ENCODE data around the gene PRX. TPM values are rescaled to one million over a fixed set of nuclear protein-coding genes. Genes with fewer than 3 reads are reported as not detected.
A peak's percentile ranks its signal among the peaks of the same experiment; 100 is the strongest.
"Not testable (repeated sequence)": the region's sequence is repeated elsewhere in the genome, so short reads cannot be mapped to it uniquely, and the experiment has no call there.

Gene PRX
- total and polyA plus RNA-seq, 2 of the 13 experiments (the other 11 are each of a cell fraction or from before 2014, with no cell fraction given) = 0.66 TPM

GRCh38 chr19:40408598-40408925 lies 4.6 kb downstream of the PRX start:
- H4K20me1 ChIP-seq (ENCODE audit: insufficient read depth, low read length); H3K4me2 ChIP-seq (ENCODE audit: low read depth, low read length); DNase-seq (ENCODE audit: low spot score); in situ Hi-C loops (cut with HindIII; ENCODE audit: extremely low pct_ligation_motif_present, low pct_unique_long_range_greater_than_20kb); H3K36me3 ChIP-seq (replicated peaks in 1 of 2; ENCODE audit: control insufficient read depth in 1 of 2, insufficient read depth in 2 of 2, low read length in 2 of 2); H3K79me2 ChIP-seq (ENCODE audit: insufficient read depth, low read length); FAIRE-seq; H3K4me3 ChIP-seq (replicated peaks in 1 of 3; ENCODE audit: insufficient read depth in 1 of 3, low read depth in 2 of 3, low read length in 3 of 3); H3K27ac ChIP-seq (ENCODE audit: extremely low read length, insufficient read depth, low read length); H3K9me3 ChIP-seq (ENCODE audit: low read length); intact Hi-C loops (cut with micrococcal nuclease; ENCODE audit: unreplicated experiment); H2AFZ ChIP-seq (ENCODE audit: low read length); ATAC-seq; H3K9ac ChIP-seq (ENCODE audit: insufficient read depth, low read depth, low read length); CTCF ChIA-PET (ENCODE audit: low intra/inter-chr PET ratio, low total read pairs); BruUV-seq (replicated peaks): not testable (repeated sequence)
- WGBS (ENCODE audit: low lambda C conversion rate) = 37% methylated on average over 5 of the region's 8 CpGs
- TF ChIP-seq ZNF121 (CRISPR knock-in tag; IDR thresholded peaks at IDR 0.05) = peak; percentile 79
- peak; percentile 27; the same call in 1 of the 2 replicates for TF ChIP-seq ZNF768 (CRISPR knock-in tag; IDR thresholded peaks at IDR 0.05)
- peaks cover 2 to 23% of the 10 kb centered on the region in 2 experiments; a peak in 3 of 5 replicates for H3K27me3 ChIP-seq (ENCODE audit: control insufficient read depth in 1 of 2, insufficient read depth in 2 of 2, low read length in 2 of 2)
- H3K4me1 ChIP-seq (ENCODE audit: insufficient read depth, low read length) = peaks cover 37% of the 10 kb centered on the region
- POLR2A ChIA-PET = interaction anchor here (1.4 to 1.7 kb wide), 2 partner anchors 12 to 17 kb away, joined by 3 read pairs; partner anchors contain the start of gene SERTAD1

- 30% methylated on average over 16 of the region's 22 CpGs for WGBS (ENCODE audit: low lambda C conversion rate)
- Histone ChIP-seq H3K27me3 (ENCODE audit: control insufficient read depth in 1 of 2, insufficient read depth in 2 of 2, low read length in 2 of 2) (peaks cover 2 to 22% of the 10 kb centered on the region in 2 experiments; a peak in 3 of 5 replicates), H4K20me1 (ENCODE audit: insufficient read depth, low read length) (no peaks in the 10 kb centered on the region), H3K9ac (ENCODE audit: insufficient read depth, low read depth, low read length) (no peak overlapping the region), H3K4me1 (ENCODE audit: insufficient read depth, low read length) (peaks cover 41% of the 10 kb centered on the region), H3K4me3 (replicated peaks in 1 of 3; ENCODE audit: insufficient read depth in 1 of 3, low read depth in 2 of 3, low read length in 3 of 3) (peak overlapping the region in 1 of 3 experiments; percentile 33; a peak in 1 of 6 replicates), H3K4me2 (ENCODE audit: low read depth, low read length) (peak overlapping the region; percentile 39; the same call in 1 of the 2 replicates), H2AFZ (ENCODE audit: low read length) (no peak overlapping the region), H3K36me3 (replicated peaks in 1 of 2; ENCODE audit: control insufficient read depth in 1 of 2, insufficient read depth in 2 of 2, low read length in 2 of 2) (no peaks in the 10 kb centered on the region), H3K79me2 (ENCODE audit: insufficient read depth, low read length) (no peaks in the 10 kb centered on the region), H3K9me3 (ENCODE audit: low read length) (no peaks in the 10 kb centered on the region), H3K27ac (ENCODE audit: extremely low read length, insufficient read depth, low read length) (no peak overlapping the region)
- POLR2A ChIA-PET = interaction anchor here (1.4 to 1.7 kb wide), 2 partner anchors 13 to 18 kb away, joined by 3 read pairs; partner anchors contain the start of gene SERTAD1
- ATAC-seq = no peak
- in situ Hi-C loops (cut with HindIII; ENCODE audit: extremely low pct_ligation_motif_present, low pct_unique_long_range_greater_than_20kb) (no loop called here), intact Hi-C loops (cut with micrococcal nuclease; ENCODE audit: unreplicated experiment) (no loop called here)
- no TSS peak for BruUV-seq (replicated peaks)
- FAIRE-seq = no peak
- CTCF ChIA-PET (ENCODE audit: low intra/inter-chr PET ratio, low total read pairs) = no interaction called here
- DNase-seq (ENCODE audit: low spot score) = no peak
- peak; percentile 47; the same call in 1 of the 2 replicates for TF ChIP-seq ZNF629 (CRISPR knock-in tag; conservative IDR thresholded peaks at IDR 0.05)
- no peak for TF ChIP-seq ZNF773 (CRISPR knock-in tag; IDR thresholded peaks at IDR 0.05; ENCODE audit: borderline replicate concordance)
- TF ChIP-seq LBX2 (CRISPR knock-in tag; IDR thresholded peaks at IDR 0.05; ENCODE audit: borderline replicate concordance) = no peak
- no peak for TF ChIP-seq ARID5B (CRISPR knock-in tag; IDR thresholded peaks at IDR 0.05)
- no peak for TF ChIP-seq NAIF1 (CRISPR knock-in tag; IDR thresholded peaks at IDR 0.05; ENCODE audit: borderline replicate concordance)
- peak; percentile 26; the same call in 1 of the 2 replicates for TF ChIP-seq ZFP91 (CRISPR knock-in tag; IDR thresholded peaks at IDR 0.05; ENCODE audit: borderline replicate concordance)
- TF ChIP-seq FOSL2 (CRISPR knock-in tag; IDR thresholded peaks at IDR 0.05) = 0 out of 2 replicates have a peak, but pooled peaks have one; percentile 19
Measured at GRCh38 chr19:40407714-40408597, 5.2 kb downstream of the PRX start.

Measured in HepG2 (cell line).